Endodermal cell (in vitro differentiated cells): ENCODE data around the gene TP53I13. TPM values are rescaled to one million over a fixed set of nuclear protein-coding genes. Genes with fewer than 3 reads are reported as not detected.

Experiments
- DNase-seq: peaks from one replicate; pipeline ENCODE4 v3.0.0-alpha.2; 2017
- H3K27ac ChIP-seq: 2 replicates; pipeline ENCODE4 v1.5.1; 2013; ENCODE audit warnings: mild to moderate bottlenecking, low read depth, low read length, moderate library complexity
- H3K27me3 ChIP-seq: 2 replicates; pipeline ENCODE4 v1.6.1; 2013; ENCODE audit warnings: mild to moderate bottlenecking, low read length, moderate library complexity; ENCODE audit not compliant: insufficient read depth, control insufficient read depth, poor library complexity, severe bottlenecking
- H3K36me3 ChIP-seq: 2 replicates; pipeline ENCODE4 v1.7.0; 2013; ENCODE audit warnings: mild to moderate bottlenecking, low read length, moderate library complexity; ENCODE audit not compliant: control insufficient read depth, insufficient read depth
- H3K4me1 ChIP-seq: one replicate; pipeline ENCODE4 v1.7.0; 2013; ENCODE audit warnings: low read length; ENCODE audit not compliant: control insufficient read depth, insufficient read depth
- H3K4me3 ChIP-seq: 2 replicates; pipeline ENCODE4 v1.5.1; 2013; ENCODE audit warnings: mild to moderate bottlenecking, low read length, moderate library complexity
- H3K9ac ChIP-seq: 2 replicates; pipeline ENCODE4 v1.6.1; 2013; ENCODE audit warnings: mild to moderate bottlenecking, low read length, moderate library complexity; ENCODE audit not compliant: poor library complexity, severe bottlenecking; ENCODE audit errors: extremely low read depth
- H3K9me3 ChIP-seq: 2 replicates; pipeline ENCODE4 v1.6.1; 2013; ENCODE audit warnings: mild to moderate bottlenecking, low read length, moderate library complexity; ENCODE audit not compliant: control insufficient read depth
- H3K27ac Mint-ChIP-seq: 2 replicates; pipeline ENCODE4 v1.8.0; 2020; ENCODE audit warnings: mixed read lengths
- H3K27me3 Mint-ChIP-seq: 2 replicates; pipeline ENCODE4 v1.8.0; 2021; ENCODE audit warnings: mild to moderate bottlenecking, mixed read lengths; ENCODE audit not compliant: insufficient read depth
- H3K36me3 Mint-ChIP-seq: 2 replicates; pipeline ENCODE4 v1.8.0; 2020; ENCODE audit warnings: low read depth, mixed read lengths
- H3K4me1 Mint-ChIP-seq: 2 replicates; pipeline ENCODE4 v1.8.0; 2020; ENCODE audit warnings: mixed read lengths
- H3K4me3 Mint-ChIP-seq: 2 replicates; pipeline ENCODE4 v1.8.0; 2020; ENCODE audit warnings: mild to moderate bottlenecking, moderate library complexity, mixed read lengths
- H3K9me3 Mint-ChIP-seq: 2 replicates; pipeline ENCODE4 v1.8.0; 2020; ENCODE audit warnings: mild to moderate bottlenecking, mixed read lengths
- WGBS, 2 experiments: methylation state at CpG; one replicate each; pipeline versions ENCODE4 v1.1.5 to v1.1.7; 2013; ENCODE audit warnings: missing lambda C conversion rate in 2 of 2, mixed read lengths in 1 of 2; ENCODE audit not compliant: insufficient coverage in 1 of 2, insufficient read length in 1 of 2; 5-methylcytosine and 5-hydroxymethylcytosine counted together
- total RNA-seq, 2 donors: library from RNA; stranded (reverse); fragmentation: NEBNext Ultra II Directional in 1 of 2; extraction: Animal tissue kit (Norgen Biotek cat#: 25700) in 1 of 2; gene quantifications; 2 replicates in 1 of 2; 3 replicates in 1 of 2; pipeline ENCODE4 v1.2.1, GENCODE V29; 2021
- TF ChIP-seq, protein P1 (sequence below): fragments of 200-600 bp; sonication (generic); conservative IDR thresholded peaks from 2 replicates; pipeline ENCODE4 v1.5.0; 2021; ENCODE audit warnings: antibody characterized with exemption, mild to moderate bottlenecking

TP53I13 gene
- total RNA-seq, 2 donors from 2014 or later: 21.7 to 31.0 TPM

GRCh38 chr17:29560316-29560715 lies 8.2 kb upstream of the TP53I13 start:
- H3K27ac Mint-ChIP-seq: no peak overlapping the region
- no peak overlapping the region for H3K4me3 ChIP-seq
- H3K27me3 ChIP-seq: peaks cover 30% of the 10 kb centered on the region
- H3K9me3 Mint-ChIP-seq: no peaks in the 10 kb centered on the region
- peak; percentile 20 for DNase-seq
- no peak overlapping the region for H3K27ac ChIP-seq
- peaks cover 39% of the 10 kb centered on the region for H3K27me3 Mint-ChIP-seq
- no peaks in the 10 kb centered on the region for H3K9me3 ChIP-seq
- H3K4me3 Mint-ChIP-seq: no peak overlapping the region
- H3K9ac ChIP-seq: no peak overlapping the region
- no peaks in the 10 kb centered on the region for H3K36me3 Mint-ChIP-seq
- peaks cover 4% of the 10 kb centered on the region for H3K4me1 Mint-ChIP-seq
- no peaks in the 10 kb centered on the region for H3K4me1 ChIP-seq
- WGBS, 2 experiments: 84 to 96% methylated on average over 4 to 5 of the region's 6 CpGs
- H3K36me3 ChIP-seq: no peaks in the 10 kb centered on the region
- TF ChIP-seq, protein P1, sequence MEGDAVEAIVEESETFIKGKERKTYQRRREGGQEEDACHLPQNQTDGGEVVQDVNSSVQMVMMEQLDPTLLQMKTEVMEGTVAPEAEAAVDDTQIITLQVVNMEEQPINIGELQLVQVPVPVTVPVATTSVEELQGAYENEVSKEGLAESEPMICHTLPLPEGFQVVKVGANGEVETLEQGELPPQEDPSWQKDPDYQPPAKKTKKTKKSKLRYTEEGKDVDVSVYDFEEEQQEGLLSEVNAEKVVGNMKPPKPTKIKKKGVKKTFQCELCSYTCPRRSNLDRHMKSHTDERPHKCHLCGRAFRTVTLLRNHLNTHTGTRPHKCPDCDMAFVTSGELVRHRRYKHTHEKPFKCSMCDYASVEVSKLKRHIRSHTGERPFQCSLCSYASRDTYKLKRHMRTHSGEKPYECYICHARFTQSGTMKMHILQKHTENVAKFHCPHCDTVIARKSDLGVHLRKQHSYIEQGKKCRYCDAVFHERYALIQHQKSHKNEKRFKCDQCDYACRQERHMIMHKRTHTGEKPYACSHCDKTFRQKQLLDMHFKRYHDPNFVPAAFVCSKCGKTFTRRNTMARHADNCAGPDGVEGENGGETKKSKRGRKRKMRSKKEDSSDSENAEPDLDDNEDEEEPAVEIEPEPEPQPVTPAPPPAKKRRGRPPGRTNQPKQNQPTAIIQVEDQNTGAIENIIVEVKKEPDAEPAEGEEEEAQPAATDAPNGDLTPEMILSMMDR: no peak

DNA sequence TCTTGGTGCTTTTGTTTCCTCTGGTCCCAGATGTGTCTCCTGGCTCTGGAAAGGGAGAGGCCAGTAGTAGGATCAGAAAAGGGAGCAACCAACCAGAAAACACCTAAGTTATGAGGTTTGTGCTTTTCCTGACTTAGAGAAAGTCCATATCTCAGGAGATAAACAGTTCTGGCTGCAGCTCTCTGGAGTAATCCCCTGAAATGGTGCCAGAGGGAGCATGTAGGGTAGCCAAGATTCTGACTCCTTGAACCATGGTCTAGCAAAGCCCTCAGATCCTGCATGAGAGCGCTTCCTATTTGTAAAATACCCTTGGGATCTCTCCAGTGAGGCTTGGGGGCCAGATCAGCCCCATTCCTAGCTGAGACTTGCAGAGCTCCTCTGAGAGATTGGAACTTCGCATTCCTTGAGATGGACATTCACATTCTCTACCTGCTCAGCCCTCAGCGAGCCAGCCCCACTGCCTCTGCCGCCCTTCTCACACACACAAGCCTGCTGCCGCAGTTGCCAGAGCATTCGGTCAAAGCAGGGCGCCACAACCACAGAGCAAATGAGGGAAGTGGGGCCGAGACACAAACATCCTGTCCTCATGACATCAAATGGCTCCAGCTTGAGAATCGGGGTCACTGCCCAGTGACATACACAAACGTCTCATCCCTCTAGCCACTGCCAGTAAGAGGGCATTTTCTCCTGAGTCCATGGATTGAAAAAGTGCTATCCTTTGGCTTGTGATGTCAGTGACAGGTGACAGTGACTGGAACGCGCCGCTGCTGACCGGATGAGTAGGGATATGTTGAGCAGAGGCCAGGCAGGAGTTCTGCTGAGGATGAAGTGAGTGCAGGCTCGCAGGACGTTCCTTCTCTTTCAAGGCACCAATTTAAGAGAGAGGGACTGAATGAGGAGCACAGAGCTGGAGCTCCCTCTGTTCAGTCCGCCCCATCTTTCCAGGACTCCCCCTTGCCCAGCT lies 6.7 kb upstream of the TP53I13 start:
- Histone ChIP-seq H3K27ac (no peak overlapping the region), H3K9me3 (no peaks in the 10 kb centered on the region), H3K27me3 (peaks cover 45% of the 10 kb centered on the region), H3K4me3 (no peak overlapping the region), H3K36me3 (no peaks in the 10 kb centered on the region), H3K4me1 (no peaks in the 10 kb centered on the region), H3K9ac (no peak overlapping the region)
- 90 to 94% methylated on average over 16 to 17 of the region's 17 CpGs for WGBS, 2 experiments
- Mint-ChIP-seq H3K27ac (no peak overlapping the region), H3K36me3 (no peaks in the 10 kb centered on the region), H3K27me3 (peaks cover 50% of the 10 kb centered on the region), H3K4me1 (peaks cover 6% of the 10 kb centered on the region), H3K4me3 (no peak overlapping the region), H3K9me3 (no peaks in the 10 kb centered on the region)
- TF ChIP-seq, protein P1: no peak
- DNase-seq: peak; percentile 46

- Mint-ChIP-seq H3K27ac (no peak overlapping the region), H3K36me3 (no peaks in the 10 kb centered on the region), H3K4me3 (no peak overlapping the region), H3K4me1 (peaks cover 6% of the 10 kb centered on the region), H3K27me3 (peaks cover 55% of the 10 kb centered on the region), H3K9me3 (no peaks in the 10 kb centered on the region)
- Histone ChIP-seq H3K9me3 (no peaks in the 10 kb centered on the region), H3K36me3 (no peaks in the 10 kb centered on the region), H3K4me3 (no peak overlapping the region), H3K27ac (no peak overlapping the region), H3K4me1 (no peaks in the 10 kb centered on the region), H3K27me3 (peaks cover 52% of the 10 kb centered on the region), H3K9ac (no peak overlapping the region)
- TF ChIP-seq, protein P1: no peak
- DNase-seq: peak; percentile 42
- WGBS, 2 experiments: 90 to 94% methylated on average over 13 to 18 of the region's 18 CpGs
These were observed 5.9 kb upstream of the TP53I13 start for GRCh38 chr17:29562615-29563014.
